SJCRH30 (cell line): ENCODE results near the gene OR52B4. TPM values are rescaled to one million over a fixed set of nuclear protein-coding genes. Genes with fewer than 3 reads are reported as not detected.

Experiments used
- total RNA-seq: library from RNA; depleted of rRNA; stranded (reverse); fragments of >200 nt; shearing (Covaris generic); gene quantifications from 2 replicates; pipeline ENCODE4 v1.2.3, GENCODE V29; 2014; rRNA removed

Gene OR52B4
- total RNA-seq, 1 experiment from 2014 or later, result not detected

Other genes with a start within 250 kb of the OR52B4 start
- gene TRIM21, start 25.3 kb upstream of the OR52B4 start, total RNA-seq, result 7.5 and 10.2 TPM in 2 replicates
- not detected in 2 replicates for gene OR52K2, start 80.9 kb upstream of the OR52B4 start, total RNA-seq
- not detected in 2 replicates for gene OR52K1, start 114.3 kb upstream of the OR52B4 start, total RNA-seq
- gene OR52M1, start 176.8 kb upstream of the OR52B4 start, total RNA-seq, result not detected in 2 replicates
- not detected in 2 replicates for gene OR52I2, start 213.4 kb upstream of the OR52B4 start, total RNA-seq
- gene OR52I1, start 225.7 kb upstream of the OR52B4 start, total RNA-seq, result not detected in 2 replicates
- gene TRIM68, start 239.8 kb upstream of the OR52B4 start, total RNA-seq, result 9.3 and 10.9 TPM in 2 replicates